Mucosa of descending colon (tissue), 3 donors: ENCODE data around the gene SOD3. TPM values are rescaled to one million over a fixed set of nuclear protein-coding genes. Genes with fewer than 3 reads are reported as not detected.

Source experiments
- ATAC-seq: fragments of 200-7000 bp; cut with Tn5 transposase; one replicate; pipeline ENCODE4 v1.9.1; 2020; ENCODE audit warnings: mild to moderate bottlenecking, moderate library complexity
- DNase-seq, 3 donors: peaks; one replicate each; pipeline ENCODE4 v3.0.0-alpha.2; 2020
- H3K36me3 ChIP-seq: fragments of 200-600 bp; one replicate; pipeline ENCODE4 v1.8.0; 2021; ENCODE audit warnings: low read depth, mild to moderate bottlenecking
- H3K4me1 ChIP-seq: fragments of 200-600 bp; one replicate; pipeline ENCODE4 v1.8.0; 2021; ENCODE audit warnings: low read depth, mild to moderate bottlenecking
- H3K4me3 ChIP-seq: fragments of 200-600 bp; one replicate; pipeline ENCODE4 v1.8.0; 2021; ENCODE audit warnings: mild to moderate bottlenecking
- H3K9me3 ChIP-seq: fragments of 200-600 bp; one replicate; pipeline ENCODE4 v1.8.0; 2021; ENCODE audit warnings: mild to moderate bottlenecking
- intact Hi-C, 2 donors: fragments of 100-400 bp; cut with DNase I in 1 of 2; cut with micrococcal nuclease in 1 of 2; formaldehyde crosslinking; loops; one replicate each; pipeline versions ENCODE4 v1.11.0 to v1.11.1; 2022; cut with DNase I, micrococcal nuclease
- total RNA-seq, 3 donors: library from RNA; stranded (reverse); fragmentation: NEBNext Ultra II Directional in 2 of 3; extraction: Animal tissue kit (Norgen Biotek cat#: 25700) in 2 of 3; gene quantifications; one replicate each; pipeline versions ENCODE4 v1.2.1 to v1.2.4, GENCODE V29; 2021 to 2023
- TF ChIP-seq, protein P1 (sequence below): fragments of 200-600 bp; IDR thresholded peaks from one replicate; pipeline ENCODE4 v1.8.0; 2022; ENCODE audit warnings: antibody characterized with exemption, mild to moderate bottlenecking
- donor health status: DM: no; HTN: no; CAD: no; lungs with moderate emphysema.
- donor health status: DM: no; HTN: no; CAD: no.
- donor health status: DM: no; HTN: yes; CAD: no.

Gene SOD3
- total RNA-seq, 3 donors from 2014 or later = 18.0 to 33.0 (median 25.6) TPM

- ATAC-seq = peak; percentile 90
- TF ChIP-seq, protein P1, sequence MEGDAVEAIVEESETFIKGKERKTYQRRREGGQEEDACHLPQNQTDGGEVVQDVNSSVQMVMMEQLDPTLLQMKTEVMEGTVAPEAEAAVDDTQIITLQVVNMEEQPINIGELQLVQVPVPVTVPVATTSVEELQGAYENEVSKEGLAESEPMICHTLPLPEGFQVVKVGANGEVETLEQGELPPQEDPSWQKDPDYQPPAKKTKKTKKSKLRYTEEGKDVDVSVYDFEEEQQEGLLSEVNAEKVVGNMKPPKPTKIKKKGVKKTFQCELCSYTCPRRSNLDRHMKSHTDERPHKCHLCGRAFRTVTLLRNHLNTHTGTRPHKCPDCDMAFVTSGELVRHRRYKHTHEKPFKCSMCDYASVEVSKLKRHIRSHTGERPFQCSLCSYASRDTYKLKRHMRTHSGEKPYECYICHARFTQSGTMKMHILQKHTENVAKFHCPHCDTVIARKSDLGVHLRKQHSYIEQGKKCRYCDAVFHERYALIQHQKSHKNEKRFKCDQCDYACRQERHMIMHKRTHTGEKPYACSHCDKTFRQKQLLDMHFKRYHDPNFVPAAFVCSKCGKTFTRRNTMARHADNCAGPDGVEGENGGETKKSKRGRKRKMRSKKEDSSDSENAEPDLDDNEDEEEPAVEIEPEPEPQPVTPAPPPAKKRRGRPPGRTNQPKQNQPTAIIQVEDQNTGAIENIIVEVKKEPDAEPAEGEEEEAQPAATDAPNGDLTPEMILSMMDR = no peak
- Histone ChIP-seq H3K36me3 (no peaks in the 10 kb centered on the region), H3K4me1 (peaks cover 30% of the 10 kb centered on the region), H3K9me3 (no peaks in the 10 kb centered on the region), H3K4me3 (no peak overlapping the region)
- peak in 1 of 3 donors; percentile 26 for DNase-seq
- intact Hi-C loops = no loop called here
Measured at GRCh38 chr4:24781999-24782745, 13.2 kb upstream of the SOD3 start.

GRCh38 chr4:24783506-24783905 lies 11.9 kb upstream of the SOD3 start:
- Histone ChIP-seq H3K4me3 (no peak overlapping the region), H3K36me3 (no peaks in the 10 kb centered on the region), H3K9me3 (no peaks in the 10 kb centered on the region), H3K4me1 (peaks cover 30% of the 10 kb centered on the region)
- ATAC-seq = no peak
- no peak for DNase-seq
- intact Hi-C loops = no loop called here
- TF ChIP-seq, protein P1 = no peak

- intact Hi-C loops = no loop called here
Measured at GRCh38 chr4:24791043-24791442, 4.3 kb upstream of the SOD3 start.

GRCh38 chr4:24792552-24792951 lies 2.8 kb upstream of the SOD3 start:
- H3K36me3 ChIP-seq = no peaks in the 10 kb centered on the region
- intact Hi-C loops = no loop called here
- H3K4me1 ChIP-seq = peaks cover 3% of the 10 kb centered on the region
- TF ChIP-seq, protein P1 = no peak
- no peak overlapping the region for H3K4me3 ChIP-seq
- H3K9me3 ChIP-seq = no peaks in the 10 kb centered on the region
- ATAC-seq = peak; percentile 16
- DNase-seq = no peak

More at GRCh38 chr4:24791043-24791442, 4.3 kb upstream of the SOD3 start:
- Histone ChIP-seq H3K36me3 (no peaks in the 10 kb centered on the region), H3K4me1 (peaks cover 3% of the 10 kb centered on the region), H3K4me3 (no peak overlapping the region), H3K9me3 (no peaks in the 10 kb centered on the region)
- DNase-seq (no peak), ATAC-seq (no peak)
- TF ChIP-seq, protein P1 = no peak

DNA sequence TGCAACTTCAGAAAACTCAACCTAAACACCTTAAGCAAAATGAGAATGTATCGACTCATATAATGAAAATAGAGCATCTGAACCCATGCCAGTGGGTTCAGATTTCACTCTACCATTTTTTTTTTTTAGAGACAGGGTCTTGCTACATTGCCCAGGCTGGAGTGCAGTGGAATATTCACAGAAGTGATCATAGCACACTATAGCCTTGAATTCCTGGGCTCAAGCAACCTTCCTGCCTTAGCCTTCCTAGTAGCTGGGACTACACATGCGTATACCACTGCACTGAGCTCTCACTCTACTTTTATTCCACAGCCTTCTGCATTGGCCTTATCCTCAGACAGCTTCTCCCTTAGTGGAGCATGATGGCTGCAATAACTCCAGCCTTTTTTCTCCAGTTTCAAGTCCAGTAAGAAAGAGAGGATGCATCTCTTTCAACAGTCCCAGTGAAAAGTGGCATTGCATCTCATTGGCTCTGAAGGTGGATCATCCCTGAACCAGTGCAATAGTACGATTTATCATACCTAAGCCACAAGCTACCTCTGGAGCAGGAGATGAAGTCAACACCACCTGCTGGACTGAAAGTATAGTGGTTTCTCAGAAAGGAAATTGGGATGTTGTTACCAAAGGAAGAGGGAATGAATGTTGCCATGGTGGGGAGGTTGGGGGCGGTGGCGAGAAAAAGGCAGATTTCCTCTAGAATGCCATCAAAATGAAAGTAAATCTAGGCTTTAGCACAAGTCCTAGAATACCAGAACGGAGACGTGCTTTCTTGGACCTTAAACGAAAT lies 2.0 kb upstream of the SOD3 start:
- DNase-seq = peak in 1 of 3 donors; percentile 46
- peak; percentile 47 for ATAC-seq
- TF ChIP-seq, protein P1 = no peak

More for the DNA sequence above, 2.0 kb upstream of the SOD3 start:
- Histone ChIP-seq H3K36me3 (no peaks in the 10 kb centered on the region), H3K4me1 (peaks cover 3% of the 10 kb centered on the region), H3K4me3 (no peak overlapping the region), H3K9me3 (no peaks in the 10 kb centered on the region)
- intact Hi-C loops = no loop called here
